Neural progenitor cell (in vitro differentiated cells): ENCODE measurements around the gene SLC2A13. TPM values are rescaled to one million over a fixed set of nuclear protein-coding genes. Genes with fewer than 3 reads are reported as not detected.
"Not testable (repeated sequence)": the region's sequence is repeated elsewhere in the genome, so short reads cannot be mapped to it uniquely, and the experiment has no call there.

Experiments used
- DNase-seq: peaks from one replicate; pipeline ENCODE4 v3.0.0-alpha.2; 2016; ENCODE audit warnings: low spot score
- H2AFZ ChIP-seq: fragments of 200-600 bp; sonication (generic); replicated peaks from 2 replicates; pipeline ENCODE4 v1.6.1; 2016; ENCODE audit warnings: antibody characterized with exemption
- H3F3A ChIP-seq: fragments of 200-600 bp; sonication (generic); 2 replicates; pipeline ENCODE4 v1.6.1; 2016; ENCODE audit warnings: antibody characterized with exemption, low read depth
- H3K27ac ChIP-seq: fragments of 200-600 bp; sonication (generic); 2 replicates; pipeline ENCODE4 v1.5.1; 2016; ENCODE audit warnings: mild to moderate bottlenecking
- H3K27me3 ChIP-seq: fragments of 200-600 bp; sonication (generic); 2 replicates; pipeline ENCODE4 v1.6.1; 2016; ENCODE audit warnings: mild to moderate bottlenecking, moderate library complexity
- H3K36me3 ChIP-seq: fragments of 200-600 bp; sonication (generic); 2 replicates; pipeline ENCODE4 v1.5.1; 2016
- H3K4me1 ChIP-seq: fragments of 200-600 bp; sonication (generic); 2 replicates; pipeline ENCODE4 v1.6.1; 2016; ENCODE audit warnings: mixed run types
- H3K4me2 ChIP-seq: fragments of 200-600 bp; sonication (generic); 2 replicates; pipeline ENCODE4 v1.6.1; 2016
- H3K4me3 ChIP-seq: fragments of 200-600 bp; sonication (generic); 2 replicates; pipeline ENCODE4 v1.5.1; 2016
- H3K79me2 ChIP-seq: fragments of 200-600 bp; sonication (generic); 2 replicates; pipeline ENCODE4 v1.6.1; 2016; ENCODE audit warnings: low read depth
- H3K9ac ChIP-seq: fragments of 200-600 bp; sonication (generic); 2 replicates; pipeline ENCODE4 v1.6.1; 2016
- H3K9me3 ChIP-seq: fragments of 200-600 bp; sonication (generic); 2 replicates; pipeline ENCODE4 v1.5.1; 2016; ENCODE audit warnings: low read depth
- H4K20me1 ChIP-seq: fragments of 200-600 bp; sonication (generic); 2 replicates; pipeline ENCODE4 v1.6.1; 2016; ENCODE audit warnings: low read depth
- H3K27ac Mint-ChIP-seq: 3 replicates; pipeline ENCODE4 v1.8.0; 2021; ENCODE audit warnings: mixed read lengths
- H3K27me3 Mint-ChIP-seq: 2 replicates; pipeline ENCODE4 v1.8.0; 2022; ENCODE audit warnings: low read depth, mild to moderate bottlenecking, inconsistent platforms, moderate library complexity, mixed read lengths; ENCODE audit not compliant: insufficient read depth
- H3K36me3 Mint-ChIP-seq: 3 replicates; pipeline ENCODE4 v1.8.0; 2021; ENCODE audit warnings: mixed read lengths
- H3K4me1 Mint-ChIP-seq: 3 replicates; pipeline ENCODE4 v1.8.0; 2021; ENCODE audit warnings: mixed read lengths
- H3K4me3 Mint-ChIP-seq: 3 replicates; pipeline ENCODE4 v1.8.0; 2021; ENCODE audit warnings: mild to moderate bottlenecking, moderate library complexity, mixed read lengths
- H3K9me3 Mint-ChIP-seq: 3 replicates; pipeline ENCODE4 v1.8.0; 2020; ENCODE audit warnings: mixed read lengths
- CTCF ChIP-seq: fragments of 200-600 bp; sonication (generic); IDR thresholded peaks from 2 replicates; pipeline ENCODE4 v1.5.1; 2017; ENCODE audit warnings: antibody characterized with exemption, mild to moderate bottlenecking
- EZH2 ChIP-seq: fragments of 200-600 bp; sonication (generic); IDR thresholded peaks from 2 replicates; pipeline ENCODE4 v1.6.1; 2017; ENCODE audit warnings: antibody characterized with exemption, mild to moderate bottlenecking, moderate library complexity
- EZH2phosphoT487 ChIP-seq: fragments of 200-600 bp; sonication (generic); IDR thresholded peaks from 2 replicates; pipeline ENCODE4 v1.6.1; 2017; ENCODE audit warnings: antibody characterized with exemption
- total RNA-seq: library from RNA; depleted of rRNA; stranded (reverse); fragments of >200 nt; gene quantifications from 2 replicates; pipeline ENCODE4 v1.2.3, GENCODE V29; 2015; ENCODE audit warnings: low replicate concordance

SLC2A13 gene
- total RNA-seq, 1 donor from 2014 or later: 11.1 TPM

GRCh38 chr12:40049268-40049667, 56.6 kb downstream of the SLC2A13 start:
- no peak for DNase-seq
- no peaks in the 10 kb centered on the region for H3K4me1 ChIP-seq
- no peak overlapping the region for H3K4me3 Mint-ChIP-seq
- H3F3A ChIP-seq: no peaks in the 10 kb centered on the region
- H3K4me3 ChIP-seq: no peak overlapping the region
- H2AFZ ChIP-seq: no peak overlapping the region
- no peak overlapping the region for H3K27ac Mint-ChIP-seq
- TF ChIP-seq CTCF: no peak
- TF ChIP-seq EZH2: no peak
- no peak for TF ChIP-seq EZH2phosphoT487
- H3K9me3 ChIP-seq: no peaks in the 10 kb centered on the region
- no peaks in the 10 kb centered on the region for H3K27me3 ChIP-seq
- peaks cover 3% of the 10 kb centered on the region for H3K4me1 Mint-ChIP-seq
- H3K9me3 Mint-ChIP-seq: no peaks in the 10 kb centered on the region
- H3K36me3 ChIP-seq: no peaks in the 10 kb centered on the region
- no peak overlapping the region for H3K27ac ChIP-seq
- H3K36me3 Mint-ChIP-seq: no peaks in the 10 kb centered on the region
- no peaks in the 10 kb centered on the region for H3K79me2 ChIP-seq
- no peak overlapping the region for H3K4me2 ChIP-seq
- H4K20me1 ChIP-seq: no peaks in the 10 kb centered on the region
- H3K9ac ChIP-seq: no peak overlapping the region
- H3K27me3 Mint-ChIP-seq: no peaks in the 10 kb centered on the region

GRCh38 chr12:40047002-40047401, 58.9 kb downstream of the SLC2A13 start:
- not testable (repeated sequence) for H3K27ac ChIP-seq, H3K4me1 Mint-ChIP-seq, H3K9me3 Mint-ChIP-seq, H3K79me2 ChIP-seq, H3F3A ChIP-seq, H3K27me3 Mint-ChIP-seq, H3K4me1 ChIP-seq, H3K27ac Mint-ChIP-seq, H4K20me1 ChIP-seq, H2AFZ ChIP-seq, H3K27me3 ChIP-seq, H3K36me3 Mint-ChIP-seq, H3K4me3 Mint-ChIP-seq, H3K9me3 ChIP-seq, H3K9ac ChIP-seq, H3K4me2 ChIP-seq, H3K36me3 ChIP-seq, DNase-seq, H3K4me3 ChIP-seq

- TF ChIP-seq EZH2 (no peak), EZH2phosphoT487 (no peak), CTCF (no peak)
- no peaks in the 10 kb centered on the region for H3K9me3 ChIP-seq
- Mint-ChIP-seq H3K36me3 (no peaks in the 10 kb centered on the region), H3K9me3 (no peaks in the 10 kb centered on the region), H3K4me3 (no peak overlapping the region), H3K27ac (no peak overlapping the region), H3K27me3 (peaks cover 2% of the 10 kb centered on the region), H3K4me1 (no peaks in the 10 kb centered on the region)
- H4K20me1 ChIP-seq: no peaks in the 10 kb centered on the region
- no peaks in the 10 kb centered on the region for H3F3A ChIP-seq
- H3K4me1 ChIP-seq: no peaks in the 10 kb centered on the region
- no peak overlapping the region for H3K9ac ChIP-seq
- H3K36me3 ChIP-seq: no peaks in the 10 kb centered on the region
- H3K4me2 ChIP-seq: no peak overlapping the region
- no peak for DNase-seq
- H3K27ac ChIP-seq: no peak overlapping the region
- H3K79me2 ChIP-seq: no peaks in the 10 kb centered on the region
- no peak overlapping the region for H3K4me3 ChIP-seq
- no peaks in the 10 kb centered on the region for H3K27me3 ChIP-seq
- H2AFZ ChIP-seq: no peak overlapping the region
Measured at GRCh38 chr12:40045656-40046055, 60.2 kb downstream of the SLC2A13 start.

DNA sequence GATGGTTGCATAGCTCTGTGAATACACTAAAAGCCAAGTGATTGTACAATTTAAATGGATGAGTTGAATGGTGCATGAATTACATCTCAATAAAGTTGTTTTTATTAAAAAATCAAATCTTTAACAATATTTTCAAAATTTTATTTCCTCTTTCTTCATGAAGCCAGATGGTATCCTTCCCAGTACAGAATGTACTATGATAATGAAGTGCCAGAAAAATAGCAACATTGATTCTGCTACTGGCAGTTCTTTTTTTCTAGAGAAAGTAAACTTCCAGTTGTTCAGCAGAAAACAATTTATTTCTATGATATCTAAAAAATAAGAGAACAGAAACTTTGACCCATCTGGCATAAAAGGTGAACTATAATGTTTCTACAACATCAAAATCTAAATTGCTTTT, 61.5 kb downstream of the SLC2A13 start:
- Histone ChIP-seq H3K4me2 (no peak overlapping the region), H3F3A (no peaks in the 10 kb centered on the region), H3K27me3 (no peaks in the 10 kb centered on the region), H3K27ac (no peak overlapping the region), H4K20me1 (no peaks in the 10 kb centered on the region), H3K9me3 (no peaks in the 10 kb centered on the region), H3K79me2 (no peaks in the 10 kb centered on the region), H2AFZ (no peak overlapping the region), H3K36me3 (no peaks in the 10 kb centered on the region), H3K9ac (no peak overlapping the region), H3K4me1 (no peaks in the 10 kb centered on the region), H3K4me3 (no peak overlapping the region)
- no peaks in the 10 kb centered on the region for H3K9me3 Mint-ChIP-seq
- H3K27me3 Mint-ChIP-seq: peaks cover 2% of the 10 kb centered on the region
- no peak overlapping the region for H3K4me3 Mint-ChIP-seq
- no peak overlapping the region for H3K27ac Mint-ChIP-seq
- TF ChIP-seq CTCF (no peak), EZH2phosphoT487 (no peak), EZH2 (no peak)
- no peaks in the 10 kb centered on the region for H3K4me1 Mint-ChIP-seq
- no peaks in the 10 kb centered on the region for H3K36me3 Mint-ChIP-seq
- DNase-seq: no peak
